Transverse colon (tissue), 4 donors: ENCODE data around the gene CD96.

Experiments used
- CTCF ChIP-seq, 5 experiments: fragments of 200-600 bp in 3 of 5; fragments of 450-650 bp in 2 of 5; sonication (generic) in 3 of 5; IDR thresholded peaks; 1 replicate in 2 of 5; 2 replicates in 3 of 5; pipeline ENCODE4 v1.5.1; 2016 to 2017; ENCODE audit warnings: antibody characterized with exemption in 5 of 5, inconsistent platforms in 3 of 5, mild to moderate bottlenecking in 2 of 5, moderate library complexity in 1 of 5
- POLR2AphosphoS5 ChIP-seq, 3 donors: sonication (generic); formaldehyde crosslinking; IDR thresholded peaks; one replicate each; pipeline ENCODE4 v1.6.1; 2016; ENCODE audit warnings: antibody characterized with exemption in 3 of 3

- TF ChIP-seq CTCF (IDR thresholded peaks at IDR 0.05), result no peak
- no peak for TF ChIP-seq POLR2AphosphoS5 (IDR thresholded peaks at IDR 0.05)
Observed at GRCh38 chr3:111669926-111670630, 128.1 kb downstream of the CD96 start.
